GM19035 (cell line): ENCODE measurements around the gene SPATA24.
"Not testable (repeated sequence)": the region's sequence is repeated elsewhere in the genome, so short reads cannot be mapped to it uniquely, and the experiment has no call there.

ENCODE experiments used
- ATAC-seq: cut with Tn5 transposase; IDR thresholded peaks from one replicate; pipeline ENCODE4 v1.9.1; 2021; ENCODE audit not compliant: unreplicated experiment

The SPATA24 gene, protein sequence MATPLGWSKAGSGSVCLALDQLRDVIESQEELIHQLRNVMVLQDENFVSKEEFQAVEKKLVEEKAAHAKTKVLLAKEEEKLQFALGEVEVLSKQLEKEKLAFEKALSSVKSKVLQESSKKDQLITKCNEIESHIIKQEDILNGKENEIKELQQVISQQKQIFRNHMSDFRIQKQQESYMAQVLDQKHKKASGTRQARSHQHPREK

DNA sequence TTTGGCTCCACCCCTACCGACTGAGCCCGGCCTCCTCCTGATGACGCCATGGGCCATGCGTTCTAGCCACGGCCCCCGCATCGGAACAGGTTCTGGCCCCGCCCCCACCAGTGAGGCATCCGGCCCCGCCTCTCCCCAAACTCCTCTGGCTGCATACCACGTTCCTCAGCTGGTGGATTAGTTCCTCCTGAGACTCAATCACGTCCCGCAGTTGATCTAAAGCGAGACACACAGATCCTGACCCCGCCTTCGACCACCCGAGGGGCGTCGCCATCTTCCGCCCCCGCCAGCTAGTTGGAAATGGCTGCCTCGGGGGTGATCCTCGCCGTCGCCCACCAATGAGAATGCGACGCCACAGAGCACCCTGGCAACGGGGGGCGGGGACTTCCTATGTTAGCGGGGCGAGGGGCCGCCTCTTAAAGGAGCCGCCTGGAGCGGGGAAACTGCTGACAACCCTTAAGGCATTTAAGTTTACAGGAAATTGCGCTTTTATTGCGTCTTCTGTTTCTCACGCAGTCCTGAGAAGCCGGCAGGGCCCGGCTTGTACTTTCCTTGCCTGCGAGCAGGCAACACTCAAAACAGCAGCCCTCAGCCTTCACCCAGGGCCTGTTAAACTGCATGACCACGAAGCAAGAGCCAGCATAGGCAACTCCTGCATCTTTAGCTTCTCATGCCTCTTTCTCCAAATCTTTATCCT is at the start of gene SPATA24:
Gene SPATA24, minus strand, starts transcription at position 303 of the 697 bp plus-strand sequence. Its CDS starts 29 bp downstream, at position 274.
- ATAC-seq: peak; percentile 84

DNA sequence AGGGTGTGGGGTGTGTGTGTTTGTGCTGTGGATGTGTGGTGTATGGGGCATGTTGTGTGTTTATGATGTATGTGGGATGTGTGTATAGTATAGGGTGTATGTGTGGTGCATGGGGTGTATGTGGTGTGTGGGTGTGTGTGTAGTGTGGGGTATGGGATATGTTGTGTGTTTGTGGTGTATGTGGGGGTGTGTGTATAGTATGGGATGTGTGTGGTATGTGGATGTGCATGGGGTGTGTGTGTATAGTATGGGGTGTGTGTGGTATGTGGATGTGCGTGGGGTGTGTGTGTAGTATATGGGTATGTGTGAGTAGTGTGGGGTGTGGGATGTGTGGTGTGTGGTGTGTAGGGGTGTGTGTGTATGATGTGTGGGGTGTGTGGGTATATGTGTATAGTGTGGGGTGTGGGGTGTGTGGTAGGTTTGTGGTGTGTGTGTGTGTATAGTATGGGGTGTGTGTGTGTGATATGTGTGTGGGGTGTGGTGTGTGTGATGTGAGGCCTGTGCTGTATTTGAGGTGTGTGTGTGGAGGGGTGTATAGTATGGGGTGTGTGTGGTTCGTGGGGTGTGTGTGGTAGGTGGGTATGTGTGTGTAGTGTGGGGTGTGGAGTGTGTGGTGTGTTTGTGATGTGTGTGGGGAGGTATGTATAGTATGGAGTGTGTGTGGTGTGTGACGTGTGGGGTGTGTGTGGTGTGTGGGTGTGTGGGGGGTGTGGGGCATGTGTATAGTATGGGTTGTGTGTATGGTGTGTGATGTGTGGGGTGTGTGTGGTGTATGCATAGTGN is 48.2 kb upstream of the SPATA24 start:
- ATAC-seq: no peak

DNA sequence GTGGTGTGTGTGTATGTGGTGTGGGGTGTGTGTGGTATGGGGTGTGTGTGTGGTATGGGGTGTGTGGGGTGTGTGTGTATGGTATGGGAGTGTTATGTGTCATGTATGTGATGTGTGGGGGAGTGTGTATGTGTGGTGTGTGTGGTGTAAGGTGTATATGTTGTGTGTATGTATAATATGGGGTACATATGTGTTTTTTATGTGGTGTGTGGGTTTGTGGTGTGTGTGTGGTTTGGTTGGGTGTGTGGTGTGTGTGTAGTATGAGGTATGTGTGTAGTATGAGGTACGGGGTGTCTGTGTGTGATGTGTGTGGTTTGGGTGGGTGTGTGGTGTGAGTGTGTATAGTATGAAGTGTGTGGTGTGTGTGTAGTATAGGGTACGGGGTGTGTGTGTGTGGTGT is 47.3 kb upstream of the SPATA24 start:
- no peak for ATAC-seq

DNA sequence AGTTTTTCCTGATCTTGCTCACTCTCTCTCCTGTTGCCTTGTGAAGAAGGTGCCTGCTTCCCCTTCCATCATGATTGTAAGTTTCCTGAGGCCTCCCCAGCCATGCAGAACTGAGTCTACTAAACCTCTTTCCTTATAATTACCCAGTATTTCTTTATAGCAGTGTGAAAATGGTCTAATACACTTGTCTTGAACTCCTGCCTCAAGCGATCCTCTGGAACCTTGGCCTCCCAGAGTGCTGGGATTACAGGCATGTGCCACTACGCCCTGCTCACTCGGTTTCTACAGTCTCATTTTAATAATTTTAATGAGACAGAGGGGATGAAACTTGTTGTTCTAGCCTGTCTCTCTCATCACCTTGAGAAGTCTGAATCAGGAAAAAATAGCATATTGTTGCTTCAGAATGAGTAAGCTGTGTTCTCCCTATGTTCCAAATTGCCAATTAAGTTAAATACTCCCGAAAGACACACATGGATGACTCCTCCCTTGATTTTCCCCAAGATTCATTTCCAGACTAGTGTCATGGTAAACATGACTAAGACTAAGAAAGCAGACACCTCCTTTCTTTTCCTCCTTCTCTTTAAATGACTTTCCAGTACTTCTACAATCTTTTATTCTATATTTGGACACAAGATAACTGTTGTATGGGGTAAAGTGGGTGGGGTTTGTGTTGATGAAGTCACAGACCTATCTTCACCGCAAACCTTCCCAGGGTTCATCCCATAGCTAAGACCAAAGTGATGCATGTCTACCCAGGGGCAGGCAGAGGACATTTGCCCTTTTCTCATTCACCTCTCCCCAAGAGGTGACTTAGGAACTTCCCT is 43.3 kb upstream of the SPATA24 start:
- ATAC-seq: peak; percentile 60

DNA sequence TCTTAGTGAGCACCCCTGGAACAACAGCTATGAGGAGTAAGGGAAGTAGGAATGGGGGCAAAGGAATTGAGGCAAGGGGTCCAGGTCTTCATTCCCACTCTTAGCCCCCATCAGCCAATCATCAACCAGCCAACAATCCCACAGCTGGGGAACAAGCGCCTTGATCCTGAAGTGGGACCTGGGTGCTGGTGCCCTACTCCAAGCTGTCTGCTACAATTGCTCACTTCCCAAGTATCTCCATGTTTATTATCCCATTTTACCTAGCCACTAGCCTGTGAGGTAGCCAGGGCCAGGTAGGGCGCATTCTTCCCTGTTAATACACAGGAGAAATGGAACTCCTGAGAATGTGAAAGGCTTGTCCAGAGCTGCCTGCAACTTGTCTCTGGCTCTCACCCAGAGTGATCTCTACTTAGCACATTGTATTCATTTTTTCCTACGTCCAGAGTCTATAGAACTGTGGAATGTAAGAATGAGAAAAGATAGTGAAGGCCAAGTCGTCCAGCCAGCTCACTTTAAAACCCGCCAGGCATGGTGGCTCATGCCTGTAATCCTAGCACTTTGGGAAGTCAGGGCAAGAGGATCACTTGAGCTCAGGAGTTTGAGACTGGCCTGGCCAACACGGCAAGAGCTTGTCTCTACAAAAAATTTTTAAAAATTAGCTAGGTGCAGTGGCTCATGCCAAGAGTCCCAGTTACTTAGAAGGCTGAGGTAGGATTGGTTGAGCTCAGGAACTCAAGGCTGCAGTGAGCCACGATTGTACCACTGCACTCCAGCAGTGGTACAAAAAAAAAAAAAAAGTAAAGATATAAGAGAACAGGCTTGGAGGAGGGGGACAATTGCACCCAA is 41.7 kb upstream of the SPATA24 start:
- no peak for ATAC-seq

DNA sequence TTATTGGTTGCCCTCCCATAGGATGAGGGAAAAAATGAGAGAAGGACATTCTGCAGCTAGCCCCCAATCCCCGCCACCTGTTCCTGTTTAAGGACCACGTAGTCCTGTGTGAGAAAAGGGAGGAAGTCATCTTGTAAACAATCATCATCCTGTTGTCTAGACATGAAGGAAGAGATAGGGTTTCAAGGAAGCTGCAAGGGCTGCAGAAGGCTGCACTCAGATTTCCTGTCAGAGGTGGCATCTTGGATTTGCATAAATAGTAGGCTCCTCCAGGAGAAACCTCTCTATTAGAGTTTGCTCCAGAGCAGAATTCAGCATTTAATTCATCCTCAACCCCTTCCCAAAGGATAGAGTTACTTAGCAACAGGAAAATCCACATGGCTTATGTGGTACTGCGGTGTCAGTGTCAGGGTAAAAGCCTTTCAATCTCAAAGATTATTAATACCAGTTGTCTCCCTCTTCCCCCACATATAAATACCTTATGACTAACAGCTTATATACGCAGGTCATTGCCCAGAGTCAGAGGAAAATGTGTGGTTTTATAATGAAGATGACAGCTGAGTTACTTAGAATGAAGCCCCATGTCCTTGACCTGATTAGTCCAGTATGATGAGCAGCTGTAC is 40.1 kb upstream of the SPATA24 start:
- no peak for ATAC-seq

DNA sequence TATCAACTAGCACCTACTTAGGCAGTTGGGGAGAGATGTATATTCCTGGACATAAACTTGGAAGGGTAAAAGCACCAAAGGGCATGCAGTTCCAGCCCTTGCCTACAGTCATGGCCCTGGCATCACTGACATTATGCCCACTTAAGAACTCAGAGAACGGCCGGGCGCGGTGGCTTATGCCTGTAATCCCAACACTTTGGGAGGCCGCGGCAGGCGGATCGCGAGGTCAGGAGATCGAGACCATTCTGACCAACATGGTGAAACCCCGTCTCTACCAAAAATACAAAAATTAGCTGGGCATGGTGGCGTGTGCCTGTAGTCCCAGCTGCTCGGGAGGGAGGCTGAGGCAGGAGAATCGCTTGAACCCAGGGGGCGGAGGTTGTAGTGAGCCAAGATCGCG is 36.5 kb upstream of the SPATA24 start:
- not testable (repeated sequence) for ATAC-seq

DNA sequence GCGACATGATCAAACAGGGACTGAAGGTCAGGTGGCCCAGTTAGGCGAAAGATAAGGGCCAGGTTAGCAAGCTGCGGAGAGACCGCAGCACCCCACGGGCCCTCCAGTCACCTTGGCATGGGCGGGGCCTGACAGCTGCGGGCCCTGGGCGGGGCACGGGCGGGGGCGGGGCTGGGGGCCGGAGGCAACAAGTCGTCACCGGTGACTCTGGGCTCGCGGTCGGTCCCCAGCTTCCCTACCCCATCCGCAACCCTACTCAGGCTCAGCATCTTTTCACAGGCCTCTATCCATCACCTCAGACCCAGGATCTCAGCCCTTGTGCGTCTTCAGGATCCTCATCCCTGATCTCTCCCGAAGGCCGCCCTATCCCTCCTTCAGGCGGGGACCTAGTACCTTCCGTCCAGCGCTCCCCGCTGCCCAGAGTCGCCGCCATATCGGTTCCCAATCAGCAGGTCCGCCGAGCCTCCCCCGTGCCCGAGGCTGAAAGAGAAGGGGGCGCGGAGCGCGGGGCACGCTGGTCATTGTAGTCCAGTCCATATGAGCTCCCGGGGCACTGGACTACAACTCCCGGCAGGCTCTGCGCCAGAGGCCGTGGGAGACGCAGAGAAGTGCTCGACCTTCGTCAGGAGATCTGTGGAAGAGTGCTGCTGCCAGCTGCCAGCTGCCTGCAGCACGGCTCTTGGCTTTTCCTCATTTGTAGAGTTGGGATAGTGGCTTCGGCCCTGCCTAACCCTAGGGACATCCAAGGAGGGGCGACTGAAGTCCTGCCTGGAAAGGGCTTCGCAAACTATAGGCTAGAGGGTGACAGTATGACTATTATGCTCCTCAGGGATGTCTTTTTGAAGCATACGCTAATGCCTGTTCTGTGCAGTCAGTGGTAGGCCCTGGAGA is 35.4 kb upstream of the SPATA24 start, which contains the start of gene DNAJC18:
Gene DNAJC18, minus strand, starts transcription at position 513 of the 891 bp plus-strand sequence. Its CDS starts 80 bp downstream, at position 433.
- ATAC-seq: peak; percentile 90

DNA sequence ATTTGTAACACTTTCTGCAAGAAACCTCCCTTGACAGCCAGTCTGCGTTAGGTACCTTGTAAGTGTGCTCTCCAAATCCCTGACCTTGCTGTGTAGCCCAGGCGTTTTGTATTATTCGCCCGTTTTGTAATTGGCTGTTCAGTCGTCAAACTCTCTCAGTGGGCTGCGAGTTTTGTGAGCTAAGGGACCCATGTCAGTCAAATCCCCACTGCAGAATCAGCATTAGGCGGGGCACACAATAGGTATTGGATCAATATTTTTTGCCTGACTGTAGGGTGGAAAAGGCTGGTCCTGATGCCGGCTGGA is 34.8 kb upstream of the SPATA24 start:
- ATAC-seq: no peak

DNA sequence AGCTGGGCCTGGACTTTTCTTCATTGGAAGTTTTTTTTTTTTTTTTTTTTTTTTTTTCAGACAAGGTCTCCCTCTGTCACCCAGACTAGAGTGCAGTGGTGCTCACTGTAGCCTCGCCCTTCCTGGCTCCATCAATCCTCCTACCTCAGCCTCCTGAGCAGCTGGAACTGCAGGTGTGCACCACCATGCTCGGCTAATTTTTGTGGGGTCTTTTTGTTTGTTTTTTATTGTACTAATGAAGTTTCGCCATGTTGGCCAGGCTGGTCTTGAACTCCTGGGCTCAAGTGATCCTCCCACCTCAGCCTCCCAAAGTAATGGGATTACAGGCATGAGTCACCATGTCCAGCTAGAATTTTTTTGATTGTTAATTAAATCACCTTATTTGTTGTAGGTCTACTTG is 31.8 kb upstream of the SPATA24 start:
- ATAC-seq: no peak

DNA sequence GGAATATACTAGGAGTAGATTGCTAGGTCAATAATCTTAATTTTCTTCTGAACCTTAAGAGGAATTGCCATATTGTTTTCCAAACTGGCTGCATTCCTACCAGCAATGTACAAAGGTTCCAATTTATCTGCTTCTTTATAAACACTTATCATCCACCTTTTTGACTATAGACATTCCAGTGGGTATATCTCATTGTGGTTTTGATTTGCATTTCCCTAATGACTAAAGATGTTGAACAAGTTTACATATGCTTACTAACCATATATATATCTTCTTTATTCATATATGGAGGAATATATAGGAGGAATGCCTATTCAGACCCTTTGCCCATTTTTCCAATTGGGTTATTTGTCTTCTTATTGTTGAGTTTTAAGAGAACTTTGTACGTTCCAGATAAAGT is 27.8 kb upstream of the SPATA24 start:
- no peak for ATAC-seq

DNA sequence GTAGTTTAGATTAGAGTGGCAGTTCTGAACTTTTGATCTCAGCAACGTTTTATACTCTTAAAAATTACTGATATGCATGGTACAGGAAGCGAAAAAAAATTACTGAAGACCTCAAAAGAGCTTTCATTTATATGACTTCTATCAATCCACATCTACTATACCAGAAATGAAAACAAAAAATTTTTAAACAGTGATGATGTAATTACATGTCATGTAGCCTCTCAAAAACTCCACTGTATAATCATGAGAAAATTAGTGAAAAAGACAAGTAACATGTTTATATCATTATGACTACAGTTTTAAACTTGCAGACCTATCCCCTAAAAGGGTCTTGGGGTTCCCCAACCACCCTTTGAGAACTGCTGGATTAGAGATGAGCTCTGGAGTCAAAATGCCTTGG is 26.1 kb upstream of the SPATA24 start:
- ATAC-seq: no peak

DNA sequence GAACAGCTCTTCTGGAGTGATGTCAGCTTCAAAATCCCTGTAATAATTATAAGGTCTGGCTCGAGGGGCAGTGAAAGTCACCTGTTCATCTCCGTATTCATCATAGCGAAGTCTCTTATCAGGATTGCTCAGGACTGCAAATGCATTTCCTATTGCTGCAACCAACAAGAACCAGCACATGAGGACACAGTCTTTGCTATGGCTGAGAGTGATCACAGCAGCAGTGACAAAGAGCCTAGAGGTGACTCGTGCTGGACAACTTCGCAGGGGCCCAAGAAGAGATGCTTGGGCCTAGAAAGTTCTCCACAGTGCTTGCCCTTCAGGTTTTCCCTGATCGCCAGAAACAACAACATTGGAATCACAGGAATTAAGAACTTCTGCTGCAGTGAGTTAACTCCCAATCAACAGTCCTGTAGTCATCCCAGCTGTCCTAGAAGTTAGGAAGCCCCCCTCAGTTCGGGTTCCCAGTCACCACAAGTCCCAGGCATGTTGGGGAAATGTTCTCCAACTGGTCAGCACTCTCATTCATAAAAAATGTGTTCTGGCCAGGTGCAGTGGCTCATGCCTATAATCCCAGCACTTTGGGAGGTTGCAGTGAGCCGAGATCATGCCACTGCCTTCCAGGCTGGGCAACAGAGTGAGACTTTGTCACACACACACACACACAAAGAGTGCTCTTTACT is 22.5 kb upstream of the SPATA24 start:
- no peak for ATAC-seq

DNA sequence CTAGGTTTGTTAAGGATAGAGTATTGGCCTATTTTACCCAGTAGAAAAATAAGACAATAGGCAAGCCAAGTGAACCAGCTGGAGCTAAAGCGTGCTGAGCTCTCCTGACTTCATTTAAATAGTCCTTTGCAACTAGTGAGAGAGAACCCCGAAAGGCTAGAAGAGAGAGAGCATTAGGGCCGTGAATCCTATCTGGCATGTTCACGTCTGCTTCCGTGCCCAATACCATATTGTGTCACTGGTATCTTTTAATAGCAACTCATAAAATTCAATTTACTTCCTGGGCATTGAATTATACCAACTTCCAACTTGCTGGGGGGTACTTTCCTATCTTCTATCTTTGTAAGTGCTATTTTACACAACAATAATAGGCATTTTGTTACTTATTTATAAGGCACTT is 21.6 kb upstream of the SPATA24 start:
- ATAC-seq: no peak

DNA sequence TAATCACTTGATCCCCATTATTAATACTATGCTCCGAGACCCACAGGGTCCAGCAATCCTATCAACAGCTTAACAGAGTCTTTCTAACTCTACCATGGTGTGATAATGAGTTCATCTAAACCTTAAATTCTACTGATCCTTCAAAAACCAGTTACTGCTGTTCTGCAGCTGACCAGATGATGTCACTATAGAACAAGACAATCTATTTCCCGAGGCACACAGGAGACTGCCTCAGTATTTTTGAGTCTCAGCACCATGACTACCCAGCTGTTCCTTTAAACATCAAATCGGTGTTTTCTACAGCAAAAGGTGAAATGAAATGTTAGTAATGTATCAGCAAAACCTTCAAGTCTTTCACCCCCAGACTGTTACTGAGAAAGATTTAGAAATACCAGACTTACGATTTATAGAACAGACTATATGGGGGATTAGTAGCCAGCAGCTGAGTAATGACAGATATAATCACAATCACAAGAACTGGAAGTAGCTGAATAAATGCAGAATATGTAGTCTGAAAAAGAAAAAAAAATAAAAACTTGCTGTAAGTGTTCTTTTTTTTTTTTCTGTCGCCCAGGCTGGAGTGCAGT is 18.5 kb upstream of the SPATA24 start:
- ATAC-seq: no peak

DNA sequence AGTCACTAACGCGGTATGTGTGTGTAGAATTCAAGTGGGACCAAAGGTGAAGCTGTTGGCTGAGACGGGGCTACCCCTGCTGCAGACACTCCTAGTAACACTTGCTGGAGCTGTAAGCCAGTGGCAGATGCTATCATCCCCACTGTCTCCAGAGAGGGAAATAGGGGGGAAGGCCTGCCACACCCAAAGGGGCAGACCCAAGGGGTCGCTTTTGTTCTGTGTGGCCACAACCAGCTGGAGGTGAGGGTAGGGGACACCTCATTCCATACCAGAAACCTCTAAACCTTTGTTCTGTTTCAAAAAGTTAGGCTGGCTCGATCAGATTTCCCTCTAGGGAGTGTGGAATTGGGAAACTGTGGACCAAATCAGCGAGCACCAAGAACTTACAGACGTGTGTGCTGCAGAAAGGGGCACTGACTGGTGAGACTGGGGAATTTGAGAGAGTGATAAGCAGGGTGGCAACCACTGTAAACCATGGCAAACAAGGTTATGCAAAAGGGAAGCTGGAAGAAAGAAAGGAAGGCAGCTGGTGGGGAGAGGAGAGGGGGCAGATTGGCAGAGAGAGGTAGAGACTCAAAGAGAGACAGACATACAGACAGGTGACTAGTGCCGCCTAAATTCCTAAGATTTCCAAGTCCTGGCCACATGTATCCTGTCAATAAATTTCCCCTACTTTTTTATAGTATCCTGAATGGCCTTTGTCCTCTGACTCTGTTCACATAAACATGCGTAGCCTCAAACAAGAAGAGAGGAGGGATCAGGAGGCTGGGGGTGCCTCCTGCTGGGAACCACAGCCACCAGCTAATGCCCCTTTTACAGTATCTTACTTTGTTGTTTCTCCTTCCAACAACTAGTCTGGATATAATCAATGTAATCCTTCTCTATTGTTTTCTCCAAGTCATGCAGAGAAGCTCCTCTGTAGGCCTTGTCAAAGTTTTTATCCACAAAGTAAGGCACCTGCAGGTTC is 15.6 kb upstream of the SPATA24 start:
- no peak for ATAC-seq

DNA sequence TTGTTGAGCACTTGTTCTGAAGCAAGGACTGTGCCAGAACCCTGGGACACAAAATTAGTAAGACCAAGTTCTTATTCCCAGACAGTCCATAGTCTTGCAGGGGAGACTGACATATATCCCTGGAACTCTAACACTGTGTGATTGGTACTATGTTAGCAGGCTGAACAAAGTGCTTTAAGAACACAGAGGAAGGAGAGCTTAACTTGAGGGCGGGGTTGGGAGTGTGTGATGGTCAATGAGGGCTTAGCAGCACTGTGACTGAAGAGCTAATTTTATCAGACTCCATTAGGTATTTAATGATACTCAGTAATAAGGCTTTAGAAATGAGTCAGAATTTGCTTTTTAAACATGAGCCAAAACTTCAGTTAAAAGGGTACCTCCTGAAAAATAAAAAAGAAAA is 14.9 kb upstream of the SPATA24 start:
- no peak for ATAC-seq
